Measurements from ENCODE around the gene EXOC1L. TPM values are rescaled to one million over a fixed set of nuclear protein-coding genes. Genes with fewer than 3 reads are reported as not detected.

EXOC1L gene
- total RNA-seq, 1 experiment from 2014 or later = not detected

GRCh38 chr4:55794053-55794452 lies 25.5 kb upstream of the EXOC1L start:
- POLR2A ChIA-PET = no interaction called here
- no peak for ATAC-seq
- CTCF ChIA-PET = no interaction called here

GRCh38 chr4:55795341-55795740 lies 24.2 kb upstream of the EXOC1L start:
- TF ChIP-seq TCF7L2 (IDR thresholded peaks at IDR 0.05; ENCODE audit: low read depth, low read length) = no peak
- TF ChIP-seq CTCF (IDR thresholded peaks at IDR 0.05) = no peak
- TF ChIP-seq SIN3A (IDR thresholded peaks at IDR 0.05; ENCODE audit: borderline replicate concordance, insufficient read depth, low read depth, low read length) = no peak
- no peak for TF ChIP-seq REST (IDR thresholded peaks at IDR 0.05; ENCODE audit: insufficient read depth in 1 of 2, low read depth in 2 of 2, low read length in 1 of 2)
- no peak for DNase-seq (ENCODE audit: low read depth, low spot score)
- no peak overlapping the region for H3K27ac ChIP-seq (ENCODE audit: low read length)
- no peaks in the 10 kb centered on the region for H3K36me3 ChIP-seq (ENCODE audit: control insufficient read depth, insufficient read depth, low read length)
- no TSS peak for BruUV-seq (replicated peaks)
- ChIA-PET POLR2A (no interaction called here), CTCF (no interaction called here)
- peaks cover 2% of the 10 kb centered on the region; the same call in 1 of the 2 replicates for H3K27me3 ChIP-seq (ENCODE audit: control insufficient read depth, insufficient read depth, low read length)
- in situ Hi-C loops (cut with HindIII; ENCODE audit: low pct_unique_long_range_greater_than_20kb, low sequenced_read_pairs) (no loop called here), intact Hi-C loops (cut with micrococcal nuclease; ENCODE audit: unreplicated experiment) (no loop called here)
- no peak for ATAC-seq
- H3K4me3 ChIP-seq (ENCODE audit: low read depth in 2 of 2, low read length in 2 of 2) = no peak overlapping the region
- no peaks in the 10 kb centered on the region for H3K9me3 ChIP-seq (ENCODE audit: control insufficient read depth, insufficient read depth, low read depth, low read length)
- H3K4me1 ChIP-seq (ENCODE audit: control insufficient read depth, insufficient read depth, low read length) = no peaks in the 10 kb centered on the region

More at GRCh38 chr4:55794053-55794452, 25.5 kb upstream of the EXOC1L start:
- no peaks in the 10 kb centered on the region for H3K4me1 ChIP-seq (ENCODE audit: control insufficient read depth, insufficient read depth, low read length)
- no peak overlapping the region for H3K27ac ChIP-seq (ENCODE audit: low read length)
- intact Hi-C loops (cut with micrococcal nuclease; ENCODE audit: unreplicated experiment) (no loop called here), in situ Hi-C loops (cut with HindIII; ENCODE audit: low pct_unique_long_range_greater_than_20kb, low sequenced_read_pairs) (no loop called here)
- H3K9me3 ChIP-seq (ENCODE audit: control insufficient read depth, insufficient read depth, low read depth, low read length) = no peaks in the 10 kb centered on the region
- TF ChIP-seq CTCF (IDR thresholded peaks at IDR 0.05) (no peak), SIN3A (IDR thresholded peaks at IDR 0.05; ENCODE audit: borderline replicate concordance, insufficient read depth, low read depth, low read length) (no peak), TCF7L2 (IDR thresholded peaks at IDR 0.05; ENCODE audit: low read depth, low read length) (no peak), REST (IDR thresholded peaks at IDR 0.05; ENCODE audit: insufficient read depth in 1 of 2, low read depth in 2 of 2, low read length in 1 of 2) (no peak), POLR2AphosphoS5 (IDR thresholded peaks at IDR 0.05; ENCODE audit: low read depth, low read length) (no peak)
- no peaks in the 10 kb centered on the region for H3K36me3 ChIP-seq (ENCODE audit: control insufficient read depth, insufficient read depth, low read length)
- H3K4me3 ChIP-seq (ENCODE audit: low read depth in 2 of 2, low read length in 2 of 2) = no peak overlapping the region
- DNase-seq (ENCODE audit: low read depth, low spot score) = no peak
- peaks cover 2% of the 10 kb centered on the region; the same call in 1 of the 2 replicates for H3K27me3 ChIP-seq (ENCODE audit: control insufficient read depth, insufficient read depth, low read length)
- no TSS peak for BruUV-seq (replicated peaks)

All from Panc1 (cell line).